HG02588 (cell line): Measurements from ENCODE around the gene DNMT3A.

Experiments used
- ATAC-seq: cut with Tn5 transposase; IDR thresholded peaks from one replicate; pipeline ENCODE4 v1.9.1; 2021; ENCODE audit warnings: mild to moderate bottlenecking, moderate library complexity; ENCODE audit not compliant: unreplicated experiment

The DNMT3A gene

GRCh38 chr2:25245141-25245540 is 96.6 kb downstream of the DNMT3A start:
- no peak for ATAC-seq

- ATAC-seq: no peak
Measured at GRCh38 chr2:25243995-25244394, 97.7 kb downstream of the DNMT3A start.

GRCh38 chr2:25241452-25241851 is 100.3 kb downstream of the DNMT3A start:
- ATAC-seq: no peak

- no peak for ATAC-seq
Measured at GRCh38 chr2:25240636-25241035, 101.1 kb downstream of the DNMT3A start.

GRCh38 chr2:25238920-25239319 is 102.8 kb downstream of the DNMT3A start:
- ATAC-seq: no peak

- no peak for ATAC-seq
Measured at GRCh38 chr2:25237764-25238163, 104.0 kb downstream of the DNMT3A start.

- no peak for ATAC-seq
Measured at GRCh38 chr2:25236736-25237135, 105.0 kb downstream of the DNMT3A start.

GRCh38 chr2:25234738-25235137 is 107.0 kb downstream of the DNMT3A start:
- ATAC-seq: no peak

GRCh38 chr2:25233916-25234605 is 107.7 kb downstream of the DNMT3A start:
- no peak for ATAC-seq

- no peak for ATAC-seq
Measured at GRCh38 chr2:25232248-25232825, 109.4 kb downstream of the DNMT3A start.

GRCh38 chr2:25230948-25231311 is 110.8 kb downstream of the DNMT3A start:
- no peak for ATAC-seq

GRCh38 chr2:25230198-25230947 is 111.4 kb downstream of the DNMT3A start:
- ATAC-seq: no peak

- no peak for ATAC-seq
Measured at GRCh38 chr2:25229279-25230197, 112.2 kb downstream of the DNMT3A start.

- no peak for ATAC-seq
Measured at GRCh38 chr2:25228848-25229278, 112.9 kb downstream of the DNMT3A start.

GRCh38 chr2:25227576-25227975 is 114.1 kb downstream of the DNMT3A start:
- ATAC-seq: no peak

GRCh38 chr2:25226827-25227226 is 114.9 kb downstream of the DNMT3A start:
- ATAC-seq: no peak

GRCh38 chr2:25222477-25223121 is 119.1 kb downstream of the DNMT3A start:
- no peak for ATAC-seq

- no peak for ATAC-seq
Measured at GRCh38 chr2:25221579-25221978, 120.1 kb downstream of the DNMT3A start.

- no peak for ATAC-seq
Measured at GRCh38 chr2:25220313-25220712, 121.4 kb downstream of the DNMT3A start.

- no peak for ATAC-seq
Measured at GRCh38 chr2:25219621-25220020, 122.1 kb downstream of the DNMT3A start.

GRCh38 chr2:25218100-25218499 is 123.6 kb downstream of the DNMT3A start:
- no peak for ATAC-seq
